Activated effector memory CD4-positive, alpha-beta T cell treated with anti-CD3 and anti-CD28 coated beads, Interleukin-2, amount 50 U/mL, for 16 hours (primary cell): ENCODE measurements around the gene ZC3H12C.
"Not testable (repeated sequence)": the region's sequence is repeated elsewhere in the genome, so short reads cannot be mapped to it uniquely, and the experiment has no call there.

Experiments
- DNase-seq: peaks from one replicate; pipeline ENCODE4 v3.0.0-alpha.2; 2020

ZC3H12C gene

GRCh38 chr11:110092515-110093406 lies at the start of gene ZC3H12C:
TSS of gene ZC3H12C (plus strand) at chr11:110093392. CDS start at chr11:110093412, 20 bp downstream.
- peak; percentile 70 for DNase-seq

- no peak for DNase-seq
Observed at GRCh38 chr11:110044226-110044968, 48.8 kb upstream of the ZC3H12C start.

GRCh38 chr11:110046775-110047380 lies 46.3 kb upstream of the ZC3H12C start:
- no peak for DNase-seq

GRCh38 chr11:110049501-110050200 lies 43.5 kb upstream of the ZC3H12C start:
- no peak for DNase-seq

GRCh38 chr11:110050201-110050506 lies 43.0 kb upstream of the ZC3H12C start:
- DNase-seq = no peak

GRCh38 chr11:110053848-110054414 lies 39.3 kb upstream of the ZC3H12C start:
- no peak for DNase-seq

GRCh38 chr11:110056956-110057355 lies 36.2 kb upstream of the ZC3H12C start:
- no peak for DNase-seq

GRCh38 chr11:110059706-110060463 lies 33.3 kb upstream of the ZC3H12C start:
- no peak for DNase-seq

- DNase-seq = no peak
Observed at GRCh38 chr11:110061296-110061695, 31.9 kb upstream of the ZC3H12C start.

GRCh38 chr11:110062247-110062646 lies 30.9 kb upstream of the ZC3H12C start:
- no peak for DNase-seq

- no peak for DNase-seq
Observed at GRCh38 chr11:110065189-110065588, 28.0 kb upstream of the ZC3H12C start.

- not testable (repeated sequence) for DNase-seq
Observed at GRCh38 chr11:110068001-110068400, 25.2 kb upstream of the ZC3H12C start.

- DNase-seq = no peak
Observed at GRCh38 chr11:110069158-110069737, 23.9 kb upstream of the ZC3H12C start.

- DNase-seq = no peak
Observed at GRCh38 chr11:110070176-110070575, 23.0 kb upstream of the ZC3H12C start.

GRCh38 chr11:110071197-110071596 lies 22.0 kb upstream of the ZC3H12C start:
- DNase-seq = no peak

GRCh38 chr11:110072930-110073329 lies 20.3 kb upstream of the ZC3H12C start:
- DNase-seq = no peak

- no peak for DNase-seq
Observed at GRCh38 chr11:110074499-110074898, 18.7 kb upstream of the ZC3H12C start.

GRCh38 chr11:110075105-110075846 lies 17.9 kb upstream of the ZC3H12C start:
- no peak for DNase-seq

GRCh38 chr11:110075847-110076208 lies 17.4 kb upstream of the ZC3H12C start:
- DNase-seq = no peak

- DNase-seq = no peak
Observed at GRCh38 chr11:110076371-110076965, 16.7 kb upstream of the ZC3H12C start.
